ENCODE results near the gene IL1RL1. TPM values are rescaled to one million over a fixed set of nuclear protein-coding genes. Genes with fewer than 3 reads are reported as not detected.

The IL1RL1 gene
- polyA plus RNA-seq, 1 donor from 2014 or later = not detected

- Histone ChIP-seq H3K36me3 (ENCODE audit: insufficient read depth, low read length) (no peaks in the 10 kb centered on the region), H3K79me2 (replicated peaks; ENCODE audit: insufficient read depth, low read length) (no peaks in the 10 kb centered on the region), H2AFZ (ENCODE audit: low read depth, low read length) (no peak overlapping the region), H3K9me3 (ENCODE audit: low read length) (no peaks in the 10 kb centered on the region), H3K4me3 (ENCODE audit: low read length) (no peak overlapping the region), H3K9me2 (ENCODE audit: insufficient read depth, low read length) (no peaks in the 10 kb centered on the region), H4K20me1 (ENCODE audit: insufficient read depth) (no peaks in the 10 kb centered on the region), H3F3A (ENCODE audit: insufficient read depth, low read length, poor library complexity, severe bottlenecking) (no peaks in the 10 kb centered on the region), H3K27me3 (ENCODE audit: insufficient read depth, low read depth, low read length) (no peaks in the 10 kb centered on the region), H3K9ac (ENCODE audit: low read length) (no peak overlapping the region), H3K4me2 (ENCODE audit: low read length) (no peak overlapping the region), H3K27ac (ENCODE audit: low read length) (no peak overlapping the region)
- no peak for TF ChIP-seq REST (IDR thresholded peaks at IDR 0.05; ENCODE audit: borderline replicate concordance)
Observed at GRCh38 chr2:102279391-102279735, 32.0 kb upstream of the IL1RL1 start.

GRCh38 chr2:102282678-102283091, 28.7 kb upstream of the IL1RL1 start:
- TF ChIP-seq MXI1 (conservative IDR thresholded peaks at IDR 0.05; ENCODE audit: poor library complexity, severe bottlenecking) (no peak), CTCF (IDR thresholded peaks at IDR 0.05; ENCODE audit: poor library complexity, severe bottlenecking) (no peak), SMC3 (conservative IDR thresholded peaks at IDR 0.05; ENCODE audit: poor library complexity) (no peak), EP300 (conservative IDR thresholded peaks at IDR 0.05; ENCODE audit: poor library complexity, severe bottlenecking) (no peak), RAD21 (conservative IDR thresholded peaks at IDR 0.05) (no peak), REST (IDR thresholded peaks at IDR 0.05; ENCODE audit: borderline replicate concordance) (no peak), TAF1 (IDR thresholded peaks at IDR 0.05; ENCODE audit: low read depth) (no peak), POLR2AphosphoS5 (IDR thresholded peaks at IDR 0.05) (no peak)
- Histone ChIP-seq H3K4me2 (ENCODE audit: low read length) (no peak overlapping the region), H3K27ac (ENCODE audit: low read length) (no peak overlapping the region)

More at GRCh38 chr2:102282678-102283091, 28.7 kb upstream of the IL1RL1 start:
- Histone ChIP-seq H4K20me1 (ENCODE audit: insufficient read depth) (no peaks in the 10 kb centered on the region), H3K4me3 (ENCODE audit: low read length) (no peak overlapping the region), H3F3A (ENCODE audit: insufficient read depth, low read length, poor library complexity, severe bottlenecking) (no peaks in the 10 kb centered on the region), H3K27me3 (ENCODE audit: insufficient read depth, low read depth, low read length) (no peaks in the 10 kb centered on the region), H3K9me2 (ENCODE audit: insufficient read depth, low read length) (no peaks in the 10 kb centered on the region), H3K36me3 (ENCODE audit: insufficient read depth, low read length) (no peaks in the 10 kb centered on the region), H2AFZ (ENCODE audit: low read depth, low read length) (no peak overlapping the region), H3K79me2 (replicated peaks; ENCODE audit: insufficient read depth, low read length) (no peaks in the 10 kb centered on the region), H3K9ac (ENCODE audit: low read length) (no peak overlapping the region), H3K9me3 (ENCODE audit: low read length) (no peaks in the 10 kb centered on the region)
